Peyer's patch (tissue), 4 donors: Measurements from ENCODE around the gene AGBL2.
"Not testable (repeated sequence)": the region's sequence is repeated elsewhere in the genome, so short reads cannot be mapped to it uniquely, and the experiment has no call there.

Experiments
- POLR2A ChIP-seq, 2 donors: fragments of 450-650 bp; IDR thresholded peaks; one replicate each; pipeline ENCODE4 v1.5.1; 2017; ENCODE audit warnings: antibody characterized with exemption in 2 of 2, mild to moderate bottlenecking in 2 of 2, moderate library complexity in 2 of 2
- TF ChIP-seq, protein P1 (sequence below), 6 experiments: fragments of 450-650 bp in 4 of 6; fragments of 200-600 bp in 2 of 6; sonication (generic) in 1 of 6; IDR thresholded peaks; one replicate each; pipeline ENCODE4 v1.5.1; 2017 to 2019; ENCODE audit warnings: antibody characterized with exemption in 6 of 6, mild to moderate bottlenecking in 3 of 6, moderate library complexity in 1 of 6

DNA sequence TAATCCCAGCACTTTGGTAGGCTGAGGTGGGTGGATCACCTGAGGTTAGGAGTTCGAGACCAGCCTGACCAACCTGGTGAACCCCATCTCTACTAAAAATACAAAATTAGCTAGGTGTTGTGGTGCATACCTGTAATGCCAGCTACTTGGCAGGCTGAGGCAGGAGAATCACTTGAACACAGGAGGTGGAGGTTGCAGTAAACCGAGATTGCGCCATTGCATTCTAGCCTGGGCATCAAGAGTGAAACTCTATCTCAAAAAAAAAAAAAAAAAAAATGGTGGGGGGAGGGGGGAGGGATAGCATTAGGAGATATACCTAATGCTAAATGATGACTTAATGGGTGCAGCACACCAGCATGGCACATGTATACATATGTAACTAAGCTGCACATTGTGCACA, 28.5 kb downstream of the AGBL2 start:
- TF ChIP-seq POLR2A (IDR thresholded peaks at IDR 0.05), result not testable (repeated sequence)
- TF ChIP-seq, protein P1, sequence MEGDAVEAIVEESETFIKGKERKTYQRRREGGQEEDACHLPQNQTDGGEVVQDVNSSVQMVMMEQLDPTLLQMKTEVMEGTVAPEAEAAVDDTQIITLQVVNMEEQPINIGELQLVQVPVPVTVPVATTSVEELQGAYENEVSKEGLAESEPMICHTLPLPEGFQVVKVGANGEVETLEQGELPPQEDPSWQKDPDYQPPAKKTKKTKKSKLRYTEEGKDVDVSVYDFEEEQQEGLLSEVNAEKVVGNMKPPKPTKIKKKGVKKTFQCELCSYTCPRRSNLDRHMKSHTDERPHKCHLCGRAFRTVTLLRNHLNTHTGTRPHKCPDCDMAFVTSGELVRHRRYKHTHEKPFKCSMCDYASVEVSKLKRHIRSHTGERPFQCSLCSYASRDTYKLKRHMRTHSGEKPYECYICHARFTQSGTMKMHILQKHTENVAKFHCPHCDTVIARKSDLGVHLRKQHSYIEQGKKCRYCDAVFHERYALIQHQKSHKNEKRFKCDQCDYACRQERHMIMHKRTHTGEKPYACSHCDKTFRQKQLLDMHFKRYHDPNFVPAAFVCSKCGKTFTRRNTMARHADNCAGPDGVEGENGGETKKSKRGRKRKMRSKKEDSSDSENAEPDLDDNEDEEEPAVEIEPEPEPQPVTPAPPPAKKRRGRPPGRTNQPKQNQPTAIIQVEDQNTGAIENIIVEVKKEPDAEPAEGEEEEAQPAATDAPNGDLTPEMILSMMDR (IDR thresholded peaks at IDR 0.05), result not testable (repeated sequence)
